Measurements from ENCODE around the gene RSAD1. TPM values are rescaled to one million over a fixed set of nuclear protein-coding genes. Genes with fewer than 3 reads are reported as not detected.
A peak's percentile ranks its signal among the peaks of the same experiment; 100 is the strongest.
"Not testable (repeated sequence)": the region's sequence is repeated elsewhere in the genome, so short reads cannot be mapped to it uniquely, and the experiment has no call there.

Gene RSAD1
- total RNA-seq, 1 experiment from 2014 or later: 28.7 TPM

- CTCF ChIA-PET: interaction anchor here (0.7 to 1.4 kb wide), 4 partner anchors 10 to 109 kb away, joined by 3 to 7 read pairs (median 5); partner anchors contain the start of gene LRRC59
- H3K36me3 Mint-ChIP-seq (ENCODE audit: insufficient read depth, unreplicated experiment): peaks cover 15% of the 10 kb centered on the region
- no peak for TF ChIP-seq CTCF (IDR thresholded peaks at IDR 0.05; ENCODE audit: unreplicated experiment)
- no peak for DNase-seq (ENCODE audit: unreplicated experiment)
- no peak overlapping the region for H3K27ac Mint-ChIP-seq (ENCODE audit: low read depth, unreplicated experiment)
- BruUV-seq (replicated peaks): no TSS peak
- H3K27me3 Mint-ChIP-seq (ENCODE audit: insufficient read depth, unreplicated experiment): no peaks in the 10 kb centered on the region
- no peaks in the 10 kb centered on the region for H3K4me1 Mint-ChIP-seq (ENCODE audit: insufficient read depth, unreplicated experiment)
- no peak overlapping the region for H3K4me3 Mint-ChIP-seq (ENCODE audit: unreplicated experiment)
- intact Hi-C loops (cut with micrococcal nuclease): no loop called here
- H3K9me3 Mint-ChIP-seq (ENCODE audit: unreplicated experiment): no peaks in the 10 kb centered on the region
- POLR2A ChIA-PET: interaction anchor here (1.2 kb wide), 1 partner anchor 43 kb away, joined by 4 read pairs; no protein-coding TSS in a partner anchor
Measured at GRCh38 chr17:50472286-50472685, 6.4 kb upstream of the RSAD1 start.

- H3K36me3 Mint-ChIP-seq (ENCODE audit: insufficient read depth, unreplicated experiment): peaks cover 15% of the 10 kb centered on the region
- H3K27ac Mint-ChIP-seq (ENCODE audit: low read depth, unreplicated experiment); intact Hi-C loops (cut with micrococcal nuclease); BruUV-seq (replicated peaks); H3K9me3 Mint-ChIP-seq (ENCODE audit: unreplicated experiment); H3K4me1 Mint-ChIP-seq (ENCODE audit: insufficient read depth, unreplicated experiment); H3K27me3 Mint-ChIP-seq (ENCODE audit: insufficient read depth, unreplicated experiment); H3K4me3 Mint-ChIP-seq (ENCODE audit: unreplicated experiment): not testable (repeated sequence)
- POLR2A ChIA-PET: interaction anchor here (0.5 to 1.2 kb wide), 3 partner anchors 13 to 339 kb away, joined by 3 to 4 read pairs (median 3); no protein-coding TSS in a partner anchor
- CTCF ChIA-PET: interaction anchor here (0.6 to 1.4 kb wide), 5 partner anchors 9 to 110 kb away, joined by 3 to 7 read pairs (median 4); partner anchors contain the start of gene LRRC59
- DNase-seq (ENCODE audit: unreplicated experiment): peak; percentile 35
Measured at GRCh38 chr17:50472761-50473161, 5.9 kb upstream of the RSAD1 start.

GRCh38 chr17:50473901-50474300 lies 4.8 kb upstream of the RSAD1 start:
- BruUV-seq (replicated peaks): no TSS peak
- Mint-ChIP-seq H3K4me3 (ENCODE audit: unreplicated experiment) (no peak overlapping the region), H3K36me3 (ENCODE audit: insufficient read depth, unreplicated experiment) (peaks cover 9% of the 10 kb centered on the region), H3K27me3 (ENCODE audit: insufficient read depth, unreplicated experiment) (no peaks in the 10 kb centered on the region), H3K4me1 (ENCODE audit: insufficient read depth, unreplicated experiment) (peaks cover 6% of the 10 kb centered on the region), H3K27ac (ENCODE audit: low read depth, unreplicated experiment) (no peak overlapping the region), H3K9me3 (ENCODE audit: unreplicated experiment) (no peaks in the 10 kb centered on the region)
- no peak for DNase-seq (ENCODE audit: unreplicated experiment)
- intact Hi-C loops (cut with micrococcal nuclease): no loop called here
- ChIA-PET POLR2A (interaction anchor here (1.0 kb wide), 1 partner anchor 14 kb away, joined by 3 read pairs; no protein-coding TSS in a partner anchor), CTCF (interaction anchor here (0.6 to 1.4 kb wide), 4 partner anchors 68 to 92 kb away, joined by 3 to 7 read pairs (median 3); partner anchors contain the start of gene LRRC59)
- TF ChIP-seq CTCF (IDR thresholded peaks at IDR 0.05; ENCODE audit: unreplicated experiment): no peak

GRCh38 chr17:50474523-50474922 lies 4.1 kb upstream of the RSAD1 start:
- ChIA-PET CTCF (interaction anchor here (0.6 to 3.0 kb wide), 2 partner anchors 77 kb away, joined by 3 to 16 read pairs; partner anchors contain the start of gene LRRC59), POLR2A (no interaction called here)
- H3K36me3 Mint-ChIP-seq (ENCODE audit: insufficient read depth, unreplicated experiment): peaks cover 9% of the 10 kb centered on the region
- no peaks in the 10 kb centered on the region for H3K27me3 Mint-ChIP-seq (ENCODE audit: insufficient read depth, unreplicated experiment)
- no peak overlapping the region for H3K27ac Mint-ChIP-seq (ENCODE audit: low read depth, unreplicated experiment)
- no peak for DNase-seq (ENCODE audit: unreplicated experiment)
- intact Hi-C loops (cut with micrococcal nuclease): no loop called here
- no peak for TF ChIP-seq CTCF (IDR thresholded peaks at IDR 0.05; ENCODE audit: unreplicated experiment)
- no peak overlapping the region for H3K4me3 Mint-ChIP-seq (ENCODE audit: unreplicated experiment)
- peaks cover 6% of the 10 kb centered on the region for H3K4me1 Mint-ChIP-seq (ENCODE audit: insufficient read depth, unreplicated experiment)
- H3K9me3 Mint-ChIP-seq (ENCODE audit: unreplicated experiment): no peaks in the 10 kb centered on the region
- BruUV-seq (replicated peaks): no TSS peak
